GM21825 (cell line): Measurements from ENCODE around the gene THAP12.

Experiments
- ATAC-seq: cut with Tn5 transposase; IDR thresholded peaks from one replicate; pipeline ENCODE4 v1.9.1; 2021; ENCODE audit warnings: mild to moderate bottlenecking, moderate library complexity; ENCODE audit not compliant: unreplicated experiment

Gene THAP12

GRCh38 chr11:76380159-76380976 lies 564 bp downstream of the THAP12 start:
- ATAC-seq: peak; percentile 16

- no peak for ATAC-seq
Measured at GRCh38 chr11:76379807-76380158, 1.1 kb downstream of the THAP12 start.

- no peak for ATAC-seq
Measured at GRCh38 chr11:76376746-76377558, 4.0 kb downstream of the THAP12 start.

- peak; percentile 75 for ATAC-seq
Measured at GRCh38 chr11:76371170-76371569, 9.8 kb downstream of the THAP12 start.

GRCh38 chr11:76369406-76369805 lies 11.5 kb downstream of the THAP12 start:
- ATAC-seq: no peak

- no peak for ATAC-seq
Measured at GRCh38 chr11:76368490-76368889, 12.4 kb downstream of the THAP12 start.

GRCh38 chr11:76365038-76365679 lies 15.8 kb downstream of the THAP12 start:
- ATAC-seq: no peak

- no peak for ATAC-seq
Measured at GRCh38 chr11:76362716-76363115, 18.2 kb downstream of the THAP12 start.

GRCh38 chr11:76361776-76362175 lies 19.2 kb downstream of the THAP12 start:
- ATAC-seq: no peak

- no peak for ATAC-seq
Measured at GRCh38 chr11:76361374-76361773, 19.6 kb downstream of the THAP12 start.

- no peak for ATAC-seq
Measured at GRCh38 chr11:76355172-76355571, 25.8 kb downstream of the THAP12 start.

GRCh38 chr11:76348348-76348747 lies 32.6 kb downstream of the THAP12 start:
- no peak for ATAC-seq

- no peak for ATAC-seq
Measured at GRCh38 chr11:76347466-76347865, 33.5 kb downstream of the THAP12 start.

GRCh38 chr11:76339221-76339620 lies 41.7 kb downstream of the THAP12 start:
- no peak for ATAC-seq

GRCh38 chr11:76337923-76338322 lies 43.0 kb downstream of the THAP12 start:
- ATAC-seq: no peak

- ATAC-seq: no peak
Measured at GRCh38 chr11:76337469-76337868, 43.5 kb downstream of the THAP12 start.

GRCh38 chr11:76336597-76336996 lies 44.3 kb downstream of the THAP12 start:
- no peak for ATAC-seq

GRCh38 chr11:76335842-76336241 lies 45.1 kb downstream of the THAP12 start:
- ATAC-seq: no peak

GRCh38 chr11:76334826-76335389 lies 46.0 kb downstream of the THAP12 start:
- no peak for ATAC-seq

- ATAC-seq: no peak
Measured at GRCh38 chr11:76330651-76331050, 50.3 kb downstream of the THAP12 start.

GRCh38 chr11:76329983-76330382 lies 50.9 kb downstream of the THAP12 start:
- no peak for ATAC-seq
